ENCODE measurements around the gene NEIL3. TPM values are rescaled to one million over a fixed set of nuclear protein-coding genes. Genes with fewer than 3 reads are reported as not detected.

NEIL3 gene
- polyA plus RNA-seq, 1 experiment, result 3.7 TPM

GRCh38 chr4:177288335-177288734 is 21.3 kb upstream of the NEIL3 start:
- Histone ChIP-seq H3K4me3 (ENCODE audit: low read depth, low read length) (no peak overlapping the region), H3K27me3 (ENCODE audit: control insufficient read depth, insufficient read depth, low read length) (no peaks in the 10 kb centered on the region), H3K27ac (ENCODE audit: low read depth, low read length) (no peak overlapping the region), H3K9me3 (ENCODE audit: control insufficient read depth, insufficient read depth, low read length) (no peaks in the 10 kb centered on the region)
- no peak for TF ChIP-seq CTCF (IDR thresholded peaks at IDR 0.05; ENCODE audit: low read depth, low read length)
- no peak for DNase-seq (ENCODE audit: low read depth, low spot score)
- ChIA-PET POLR2A (no interaction called here), CTCF (interaction anchor here (1.0 to 2.4 kb wide), 3 partner anchors 34 to 55 kb away, joined by 3 to 6 read pairs (median 5); no protein-coding TSS in a partner anchor)

GRCh38 chr4:177290780-177291179 is 18.9 kb upstream of the NEIL3 start:
- no peak for DNase-seq (ENCODE audit: low read depth, low spot score)
- TF ChIP-seq CTCF (IDR thresholded peaks at IDR 0.05; ENCODE audit: low read depth, low read length), result no peak
- POLR2A ChIA-PET, result no interaction called here
- H3K4me3 ChIP-seq (ENCODE audit: low read depth, low read length), result no peak overlapping the region
- no peak overlapping the region for H3K27ac ChIP-seq (ENCODE audit: low read depth, low read length)
- CTCF ChIA-PET, result interaction anchor here (1.2 kb wide), 1 partner anchor 13 kb away, joined by 4 read pairs; no protein-coding TSS in a partner anchor
- H3K9me3 ChIP-seq (ENCODE audit: control insufficient read depth, insufficient read depth, low read length), result no peaks in the 10 kb centered on the region
- no peaks in the 10 kb centered on the region for H3K27me3 ChIP-seq (ENCODE audit: control insufficient read depth, insufficient read depth, low read length)

GRCh38 chr4:177292171-177292570 is 17.5 kb upstream of the NEIL3 start:
- Histone ChIP-seq H3K9me3 (ENCODE audit: control insufficient read depth, insufficient read depth, low read length) (no peaks in the 10 kb centered on the region), H3K4me3 (ENCODE audit: low read depth, low read length) (no peak overlapping the region), H3K27ac (ENCODE audit: low read depth, low read length) (no peak overlapping the region), H3K27me3 (ENCODE audit: control insufficient read depth, insufficient read depth, low read length) (no peaks in the 10 kb centered on the region)
- no peak for DNase-seq (ENCODE audit: low read depth, low spot score)
- POLR2A ChIA-PET, result no interaction called here
- CTCF ChIA-PET, result no interaction called here
- TF ChIP-seq CTCF (IDR thresholded peaks at IDR 0.05; ENCODE audit: low read depth, low read length), result no peak

- Histone ChIP-seq H3K27me3 (ENCODE audit: control insufficient read depth, insufficient read depth, low read length) (no peaks in the 10 kb centered on the region), H3K27ac (ENCODE audit: low read depth, low read length) (no peak overlapping the region), H3K9me3 (ENCODE audit: control insufficient read depth, insufficient read depth, low read length) (no peaks in the 10 kb centered on the region), H3K4me3 (ENCODE audit: low read depth, low read length) (no peak overlapping the region)
- ChIA-PET POLR2A (no interaction called here), CTCF (interaction anchor here (2.3 kb wide), 1 partner anchor 44 kb away, joined by 10 read pairs; no protein-coding TSS in a partner anchor)
- TF ChIP-seq CTCF (IDR thresholded peaks at IDR 0.05; ENCODE audit: low read depth, low read length), result no peak
- no peak for DNase-seq (ENCODE audit: low read depth, low spot score)
These were observed 16.3 kb upstream of the NEIL3 start for GRCh38 chr4:177293208-177294033.

- H3K27ac ChIP-seq (ENCODE audit: low read depth, low read length), result no peak overlapping the region
- H3K9me3 ChIP-seq (ENCODE audit: control insufficient read depth, insufficient read depth, low read length), result no peaks in the 10 kb centered on the region
- H3K4me3 ChIP-seq (ENCODE audit: low read depth, low read length), result no peak overlapping the region
- no peaks in the 10 kb centered on the region for H3K27me3 ChIP-seq (ENCODE audit: control insufficient read depth, insufficient read depth, low read length)
- ChIA-PET POLR2A (no interaction called here), CTCF (no interaction called here)
- no peak for DNase-seq (ENCODE audit: low read depth, low spot score)
- TF ChIP-seq CTCF (IDR thresholded peaks at IDR 0.05; ENCODE audit: low read depth, low read length), result no peak
These were observed 11.8 kb upstream of the NEIL3 start for GRCh38 chr4:177297785-177298391.

All from AG04450 (cell line).